ENCODE data around the gene CER1. TPM values are rescaled to one million over a fixed set of nuclear protein-coding genes. Genes with fewer than 3 reads are reported as not detected.

CER1 gene
- total and polyA plus RNA-seq, 2 of the 8 experiments (the other 6 are each of a cell fraction or from before 2014, with no cell fraction given) = 0.26 to 3.4 TPM

DNA sequence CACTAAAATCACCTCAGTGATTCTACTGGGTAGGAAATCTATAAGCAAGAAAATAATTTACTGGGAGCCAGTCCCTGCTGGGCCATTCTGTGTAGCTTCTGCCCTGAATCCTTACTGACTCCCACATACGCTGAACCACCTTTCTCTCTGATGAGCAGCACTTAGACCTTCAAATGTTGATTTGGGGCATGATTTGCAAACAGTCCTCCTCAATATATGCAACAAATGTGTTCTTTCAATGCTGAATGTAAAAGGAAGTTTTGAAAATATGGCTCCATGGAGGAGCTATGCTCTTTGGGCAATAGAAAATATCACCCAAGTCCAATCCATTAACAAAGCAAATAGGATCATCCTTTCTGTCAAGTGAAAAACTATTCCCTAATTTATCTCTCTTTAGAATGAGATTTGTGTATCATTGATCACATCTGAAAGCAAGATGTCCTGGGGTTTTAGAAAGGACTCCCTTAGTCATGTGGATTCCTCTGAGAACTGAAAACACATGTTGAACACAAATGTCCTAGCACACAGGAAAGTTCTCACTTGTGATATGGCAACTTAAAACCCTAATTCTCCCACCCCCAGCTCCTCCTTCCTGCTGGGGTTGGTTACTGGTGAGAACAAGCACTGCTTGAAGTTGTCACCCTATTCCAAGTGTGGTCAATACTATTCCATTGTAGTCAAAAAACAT lies 8.9 kb upstream of the CER1 start:
- no peak overlapping the region for H3K27ac ChIP-seq (ENCODE audit: low read depth, low read length)
- no peaks in the 10 kb centered on the region for H3K9me3 ChIP-seq (ENCODE audit: insufficient read depth in 2 of 2, low read depth in 1 of 2, low read length in 1 of 2)
- H3K18ac ChIP-seq (ENCODE audit: extremely low read depth, low read length) = no peak overlapping the region
- H3K4me2 ChIP-seq (ENCODE audit: insufficient read depth in 1 of 2, low read depth in 2 of 2, low read length in 2 of 2) = no peak overlapping the region
- H2AK5ac ChIP-seq (ENCODE audit: low read depth, low read length) = no peak overlapping the region
- 94% methylated on average over 1 of the region's 1 CpG; no CpG with 5 or more reads in 1 of the 2 experiments for WGBS, 2 experiments (ENCODE audit: extremely low coverage in 1 of 2, insufficient coverage in 1 of 2, insufficient read length in 1 of 2, insufficient replicate concordance in 2 of 2, low coverage in 1 of 2, low lambda C conversion rate in 2 of 2, missing lambda C conversion rate in 1 of 2)
- ChIA-PET POLR2A (ENCODE audit: partially characterized antibody) (no interaction called here), CTCF (ENCODE audit: partially characterized antibody) (interaction anchor here (0.8 to 1.4 kb wide), 3 partner anchors 38 to 289 kb away, joined by 3 read pairs; no protein-coding TSS in a partner anchor)
- no peak overlapping the region for H3K4me3 ChIP-seq (ENCODE audit: extremely low read depth in 1 of 4, insufficient read depth in 2 of 4, low read depth in 3 of 4, low read length in 4 of 4)
- H3K23ac ChIP-seq (ENCODE audit: insufficient read length) = no peak overlapping the region
- no peaks in the 10 kb centered on the region; the same call in 1 of the 2 replicates for H3K23me2 ChIP-seq (ENCODE audit: low read depth, low read length)
- H3K14ac ChIP-seq (ENCODE audit: insufficient read length) = no peak overlapping the region
- H2BK20ac ChIP-seq (ENCODE audit: low read length) = no peak overlapping the region
- no peak overlapping the region for H4K91ac ChIP-seq (replicated peaks; ENCODE audit: insufficient read length, low read length)
- no peak overlapping the region for H2BK5ac ChIP-seq (ENCODE audit: low read depth, low read length)
- TF ChIP-seq HDAC6 (IDR thresholded peaks at IDR 0.05; ENCODE audit: low read depth, low read length) (no peak), CBX8 (IDR thresholded peaks at IDR 0.05; ENCODE audit: borderline replicate concordance, low read depth, low read length) (no peak), SRF (IDR thresholded peaks at IDR 0.05; ENCODE audit: low read depth, low read length) (no peak), SIN3A (conservative IDR thresholded peaks at IDR 0.05 in 1 of 2, IDR thresholded peaks at IDR 0.05 in 1 of 2; ENCODE audit: low read depth in 1 of 2, low read length in 2 of 2) (no peak)
- H3K27me3 ChIP-seq (replicated peaks in 1 of 4; ENCODE audit: control insufficient read depth in 3 of 4, extremely low read depth in 1 of 4, insufficient read depth in 3 of 4, low read length in 3 of 4) = peaks cover 0 to 3% (median 0%) of the 10 kb centered on the region in 4 experiments; a peak in 4 of 7 replicates
- H3K4ac ChIP-seq (replicated peaks; ENCODE audit: insufficient read length, low read depth, low read length) = no peak overlapping the region
- H2BK12ac ChIP-seq (ENCODE audit: low read depth, low read length) = no peak overlapping the region
- no peak overlapping the region for H2BK15ac ChIP-seq (ENCODE audit: low read length)
- FAIRE-seq (no peak), DNase-seq (ENCODE audit: low read depth in 1 of 2, low spot score in 2 of 2) (no peak)
- H3K79me2 ChIP-seq (ENCODE audit: control insufficient read depth in 1 of 2, insufficient read depth in 2 of 2, low read length in 2 of 2) = no peaks in the 10 kb centered on the region
- H4K5ac ChIP-seq (ENCODE audit: insufficient read length, low read depth, low read length) = no peak overlapping the region
- H2AFZ ChIP-seq (ENCODE audit: low read length) = no peak overlapping the region
- no peaks in the 10 kb centered on the region for H3K4me1 ChIP-seq (replicated peaks in 1 of 4; ENCODE audit: control insufficient read depth in 3 of 4, insufficient read depth in 4 of 4, low read length in 3 of 4)
- no peak overlapping the region for H4K8ac ChIP-seq (ENCODE audit: extremely low read depth, insufficient read depth, low read length)
- no peak overlapping the region for H3K56ac ChIP-seq (replicated peaks; ENCODE audit: insufficient read length, low read depth, low read length)
- H4K20me1 ChIP-seq (replicated peaks in 1 of 2; ENCODE audit: control insufficient read depth in 1 of 2, insufficient read depth in 2 of 2, low read length in 2 of 2) = no peaks in the 10 kb centered on the region
- no peaks in the 10 kb centered on the region for H3K36me3 ChIP-seq (ENCODE audit: control insufficient read depth in 2 of 4, insufficient read depth in 4 of 4, low read length in 3 of 4)
- no peak overlapping the region for H2BK120ac ChIP-seq (replicated peaks; ENCODE audit: low read depth, low read length)
- H3K79me1 ChIP-seq (ENCODE audit: low read depth, low read length) = no peaks in the 10 kb centered on the region
- no peak overlapping the region for H3K9ac ChIP-seq (replicated peaks in 1 of 4; ENCODE audit: extremely low read depth in 1 of 4, low read depth in 3 of 4, low read length in 3 of 4)
